Measurements from ENCODE around the gene ABL1.

ABL1 gene

GRCh38 chr9:130858739-130859705 lies 24.0 kb downstream of the ABL1 start:
- Histone ChIP-seq H3K79me2 (ENCODE audit: control insufficient read depth, low read length) (no peaks in the 10 kb centered on the region), H3K4me3 (ENCODE audit: low read length) (no peak overlapping the region), H3K27ac (ENCODE audit: low read depth, low read length) (no peak overlapping the region), H3F3A (ENCODE audit: control insufficient read depth, insufficient read depth) (no peaks in the 10 kb centered on the region), H3K9me3 (ENCODE audit: control insufficient read depth, insufficient read depth, low read length) (no peaks in the 10 kb centered on the region), H3K27me3 (ENCODE audit: control insufficient read depth, low read length) (no peaks in the 10 kb centered on the region), H3K9me2 (replicated peaks; ENCODE audit: control insufficient read depth, low read length) (no peaks in the 10 kb centered on the region), H3K4me1 (ENCODE audit: control insufficient read depth, low read length) (no peaks in the 10 kb centered on the region), H4K20me1 (ENCODE audit: control insufficient read depth, insufficient read depth, low read depth, low read length) (peaks cover 3% of the 10 kb centered on the region; the same call in 1 of the 2 replicates), H3K4me2 (ENCODE audit: low read length) (no peak overlapping the region), H3K36me3 (ENCODE audit: control insufficient read depth, low read length) (peaks cover 33% of the 10 kb centered on the region)
- TF ChIP-seq CTCF (IDR thresholded peaks at IDR 0.05; ENCODE audit: low read depth, low read length, poor library complexity, severe bottlenecking) (no peak), EZH2phosphoT487 (IDR thresholded peaks at IDR 0.05; ENCODE audit: borderline replicate concordance, low read length) (no peak)

DNA sequence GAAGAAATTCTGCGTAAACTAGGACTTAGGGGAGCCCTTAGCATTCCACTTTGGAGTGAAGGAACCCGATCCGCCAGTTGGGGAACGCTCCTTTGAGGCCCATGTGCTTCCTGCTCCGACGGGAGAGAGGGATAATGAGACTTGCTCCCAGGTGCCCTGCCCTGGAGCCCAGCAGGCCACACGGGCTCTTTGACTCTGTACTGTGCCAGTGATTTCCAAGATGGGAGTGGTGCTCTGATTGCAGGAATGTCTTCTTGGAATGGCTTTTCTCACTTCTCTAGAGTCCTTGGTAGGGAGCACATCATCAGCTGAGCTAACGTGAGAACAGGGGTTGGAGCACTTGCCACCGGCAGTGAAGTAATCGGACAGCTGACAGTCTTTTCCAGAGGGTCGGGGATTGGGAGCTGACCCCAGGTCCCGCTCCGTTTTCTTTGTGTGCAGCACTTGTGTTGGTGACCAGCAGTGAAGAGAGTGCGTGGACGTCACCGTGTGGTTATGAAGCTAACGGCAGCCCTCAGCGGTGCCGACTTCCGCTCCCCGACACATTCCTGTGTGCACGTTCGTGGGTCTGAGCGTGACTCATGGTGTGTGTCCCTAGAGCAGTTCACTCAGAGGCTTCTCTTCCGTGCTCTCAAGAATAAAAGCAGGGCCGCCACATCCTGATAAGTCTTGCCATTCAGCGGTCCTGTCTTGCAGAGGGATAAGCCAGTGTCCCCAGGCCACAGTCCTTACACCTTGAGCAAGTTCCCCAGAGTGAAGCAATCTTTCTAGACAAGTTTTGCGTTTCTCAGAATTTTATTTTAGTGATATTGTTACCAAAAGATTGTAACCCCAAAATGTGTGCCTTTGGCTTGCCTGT lies 25.6 kb downstream of the ABL1 start:
- no peak overlapping the region for H3K4me2 ChIP-seq (ENCODE audit: low read length)
- no peaks in the 10 kb centered on the region for H3F3A ChIP-seq (ENCODE audit: control insufficient read depth, insufficient read depth)
- no peaks in the 10 kb centered on the region for H3K79me2 ChIP-seq (ENCODE audit: control insufficient read depth, low read length)
- H3K9me3 ChIP-seq (ENCODE audit: control insufficient read depth, insufficient read depth, low read length) = no peaks in the 10 kb centered on the region
- no peak overlapping the region for H3K4me3 ChIP-seq (ENCODE audit: low read length)
- H3K9me2 ChIP-seq (replicated peaks; ENCODE audit: control insufficient read depth, low read length) = no peaks in the 10 kb centered on the region
- H3K36me3 ChIP-seq (ENCODE audit: control insufficient read depth, low read length) = peaks cover 22% of the 10 kb centered on the region
- H3K27me3 ChIP-seq (ENCODE audit: control insufficient read depth, low read length) = no peaks in the 10 kb centered on the region
- no peaks in the 10 kb centered on the region for H3K4me1 ChIP-seq (ENCODE audit: control insufficient read depth, low read length)
- no peak overlapping the region for H3K27ac ChIP-seq (ENCODE audit: low read depth, low read length)
- no peak for TF ChIP-seq EZH2phosphoT487 (IDR thresholded peaks at IDR 0.05; ENCODE audit: borderline replicate concordance, low read length)
- TF ChIP-seq CTCF (IDR thresholded peaks at IDR 0.05; ENCODE audit: low read depth, low read length, poor library complexity, severe bottlenecking) = no peak
- H4K20me1 ChIP-seq (ENCODE audit: control insufficient read depth, insufficient read depth, low read depth, low read length) = peaks cover 3% of the 10 kb centered on the region; the same call in 1 of the 2 replicates

DNA sequence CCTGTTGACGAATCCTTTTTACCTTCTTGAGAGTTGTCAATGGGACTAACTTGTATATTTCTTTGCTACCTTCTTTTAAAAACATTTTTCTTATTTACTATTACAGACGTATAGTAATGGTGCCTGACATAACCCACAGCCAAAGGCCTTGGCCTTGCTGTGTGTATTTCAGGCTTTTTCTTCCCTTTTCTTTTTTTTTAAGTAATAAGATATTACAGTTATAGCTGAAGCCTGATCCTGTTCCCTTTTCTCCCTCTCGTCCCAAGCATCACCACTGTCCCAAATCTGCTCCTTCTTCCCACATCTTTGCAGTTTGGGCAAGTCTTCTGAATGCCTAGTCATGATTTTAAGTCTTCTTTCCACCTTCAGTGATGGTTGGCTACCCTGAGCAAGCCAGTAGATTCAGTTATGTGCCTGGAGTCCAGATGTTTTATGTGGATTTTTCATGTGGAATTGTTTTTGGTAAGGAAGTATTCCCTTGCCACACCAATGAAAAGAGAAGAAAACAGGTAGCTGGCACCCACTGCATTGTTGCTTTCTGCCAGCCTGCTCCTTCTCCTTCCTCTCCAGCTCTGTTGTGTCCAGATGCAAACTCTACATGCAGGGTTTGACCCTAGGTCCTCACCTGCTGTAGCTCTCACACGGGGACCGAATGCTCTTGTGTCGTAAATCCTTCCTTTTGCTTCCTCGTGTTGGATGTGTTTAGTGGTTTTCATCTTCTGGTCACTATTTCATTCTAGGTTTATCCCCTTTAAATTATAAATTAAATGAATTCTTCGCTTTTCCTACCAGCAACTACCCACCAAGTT lies 26.5 kb downstream of the ABL1 start:
- Histone ChIP-seq H3K27me3 (ENCODE audit: control insufficient read depth, low read length) (no peaks in the 10 kb centered on the region), H3K4me1 (ENCODE audit: control insufficient read depth, low read length) (no peaks in the 10 kb centered on the region), H3K36me3 (ENCODE audit: control insufficient read depth, low read length) (peaks cover 20% of the 10 kb centered on the region), H3K4me3 (ENCODE audit: low read length) (no peak overlapping the region), H3K9me3 (ENCODE audit: control insufficient read depth, insufficient read depth, low read length) (no peaks in the 10 kb centered on the region), H4K20me1 (ENCODE audit: control insufficient read depth, insufficient read depth, low read depth, low read length) (peaks cover 3% of the 10 kb centered on the region; the same call in 1 of the 2 replicates), H3F3A (ENCODE audit: control insufficient read depth, insufficient read depth) (no peaks in the 10 kb centered on the region), H3K27ac (ENCODE audit: low read depth, low read length) (no peak overlapping the region), H3K4me2 (ENCODE audit: low read length) (no peak overlapping the region), H3K9me2 (replicated peaks; ENCODE audit: control insufficient read depth, low read length) (no peaks in the 10 kb centered on the region), H3K79me2 (ENCODE audit: control insufficient read depth, low read length) (no peaks in the 10 kb centered on the region)
- TF ChIP-seq EZH2phosphoT487 (IDR thresholded peaks at IDR 0.05; ENCODE audit: borderline replicate concordance, low read length) (no peak), CTCF (IDR thresholded peaks at IDR 0.05; ENCODE audit: low read depth, low read length, poor library complexity, severe bottlenecking) (no peak)
